Measurements from ENCODE around the gene CAMSAP2. TPM values are rescaled to one million over a fixed set of nuclear protein-coding genes. Genes with fewer than 3 reads are reported as not detected.

CAMSAP2 gene
- polyA plus RNA-seq, 3 donors from 2014 or later: 0.21 TPM; not detected in 2

DNA sequence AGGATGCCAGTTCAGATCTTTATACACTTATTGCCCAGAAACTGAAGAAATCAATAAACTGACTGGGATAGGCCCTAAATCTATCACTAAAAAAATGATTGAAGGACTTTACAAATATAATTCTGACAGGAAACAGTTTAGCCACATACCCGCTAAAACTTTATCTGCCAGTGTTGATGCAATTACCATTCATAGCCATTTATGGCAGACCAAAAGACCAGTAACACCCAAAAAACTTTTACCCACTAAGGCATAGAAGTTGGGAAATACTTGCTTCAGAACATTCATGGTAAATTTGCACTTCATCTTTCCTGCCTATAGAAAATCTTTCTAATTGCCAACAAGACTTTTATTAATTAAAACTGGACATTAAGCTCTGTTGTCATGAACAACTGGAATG is 119.1 kb downstream of the CAMSAP2 start:
- Mint-ChIP-seq H3K4me1 (peaks cover 26 to 35% of the 10 kb centered on the region in 2 donors), H3K9me3 (no peaks in the 10 kb centered on the region), H3K36me3 (no peaks in the 10 kb centered on the region), H3K4me3 (peak overlapping the region in 3 of 5 donors; percentile 44 to 55 (median 48)), H3K27ac (no peak overlapping the region), H3K27me3 (ENCODE audit: low read depth in 3 of 3) (peaks cover 1 to 5% (median 1%) of the 10 kb centered on the region in 3 donors)
- peak in 1 of 3 donors; percentile 9 for DNase-seq

GRCh38 chr1:200861937-200862647 is 123.4 kb downstream of the CAMSAP2 start:
- peak in 1 of 3 donors; percentile 38 for DNase-seq
- no peaks in the 10 kb centered on the region for H3K9me3 Mint-ChIP-seq
- no peaks in the 10 kb centered on the region for H3K36me3 Mint-ChIP-seq
- H3K27me3 Mint-ChIP-seq (ENCODE audit: low read depth in 3 of 3): peaks cover under 1 to 5% (median 1%) of the 10 kb centered on the region in 3 donors
- peak overlapping the region; percentile 16 to 83 (median 36) for H3K4me3 Mint-ChIP-seq
- H3K27ac Mint-ChIP-seq: peak overlapping the region; percentile 44 to 88 (median 82)
- peaks cover 40 to 46% of the 10 kb centered on the region in 2 donors for H3K4me1 Mint-ChIP-seq

DNA sequence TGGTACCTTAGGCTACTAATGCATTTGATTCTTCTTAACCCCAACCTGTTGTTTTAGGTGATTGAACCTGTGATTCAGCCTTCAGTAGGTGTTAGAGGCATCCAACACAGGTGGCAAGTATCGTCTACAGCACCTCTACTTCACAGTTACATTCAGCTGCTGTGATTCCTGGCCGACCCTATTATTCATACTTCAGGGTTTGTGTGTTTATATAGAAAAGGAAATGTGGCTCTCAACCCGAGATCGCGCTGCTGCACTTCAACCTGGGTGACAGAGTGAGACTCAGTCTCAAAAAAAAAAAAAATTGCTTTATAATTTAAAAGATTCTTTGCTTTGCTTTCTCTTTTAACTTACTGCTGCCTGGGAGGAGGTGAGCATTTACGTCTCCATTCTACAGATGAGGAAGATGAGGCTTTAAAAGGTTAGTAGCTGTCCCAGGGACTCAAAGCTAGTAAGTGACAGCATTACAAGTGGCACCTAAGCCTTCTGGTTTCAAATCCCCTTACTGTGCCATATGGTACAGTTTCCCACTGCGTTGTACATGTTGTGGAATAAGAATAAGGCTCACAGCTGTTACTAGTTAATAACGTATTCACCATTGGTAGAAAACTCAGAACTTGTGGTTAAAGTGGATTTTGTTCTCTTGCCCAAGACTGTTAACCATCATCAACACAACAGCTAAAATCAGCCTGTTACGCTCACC is 124.2 kb downstream of the CAMSAP2 start:
- DNase-seq: peak; percentile 34 to 64 (median 36)
- peaks cover 34 to 44% of the 10 kb centered on the region in 2 donors for H3K4me1 Mint-ChIP-seq
- H3K36me3 Mint-ChIP-seq: no peaks in the 10 kb centered on the region
- H3K27me3 Mint-ChIP-seq (ENCODE audit: low read depth in 3 of 3): peaks cover 1 to 5% (median 4%) of the 10 kb centered on the region in 3 donors
- H3K9me3 Mint-ChIP-seq: no peaks in the 10 kb centered on the region
- peak overlapping the region; percentile 44 to 86 (median 74) for H3K27ac Mint-ChIP-seq
- H3K4me3 Mint-ChIP-seq: peak overlapping the region; percentile 36 to 83 (median 52)

DNA sequence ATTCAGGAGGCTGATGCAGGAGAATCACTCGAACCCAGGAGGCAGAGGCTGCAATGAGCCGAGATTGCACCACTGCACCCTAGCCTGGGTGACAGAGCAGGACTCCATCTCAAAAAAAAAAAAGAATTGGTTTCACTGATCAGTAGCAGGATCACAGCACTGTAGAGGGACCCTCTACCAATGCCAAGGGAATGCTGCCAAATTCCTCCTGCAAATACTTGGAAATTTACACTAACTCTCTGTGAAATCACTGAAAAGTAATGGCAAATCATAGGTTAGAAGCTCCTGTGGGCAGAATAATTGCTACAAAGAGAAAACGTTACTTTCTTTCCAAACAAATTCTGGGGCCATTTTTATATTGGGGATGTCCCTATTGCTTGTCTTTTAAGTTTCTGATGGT is 127.4 kb downstream of the CAMSAP2 start:
- Mint-ChIP-seq H3K27me3 (ENCODE audit: low read depth in 3 of 3) (peaks cover 4 to 5% (median 4%) of the 10 kb centered on the region in 3 donors), H3K9me3 (no peaks in the 10 kb centered on the region), H3K4me3 (peak overlapping the region in 1 of 5 donors; percentile 14), H3K27ac (peak overlapping the region in 1 of 6 donors; percentile 7), H3K36me3 (no peaks in the 10 kb centered on the region), H3K4me1 (peaks cover 45 to 52% of the 10 kb centered on the region in 2 donors)
- no peak for DNase-seq

DNA sequence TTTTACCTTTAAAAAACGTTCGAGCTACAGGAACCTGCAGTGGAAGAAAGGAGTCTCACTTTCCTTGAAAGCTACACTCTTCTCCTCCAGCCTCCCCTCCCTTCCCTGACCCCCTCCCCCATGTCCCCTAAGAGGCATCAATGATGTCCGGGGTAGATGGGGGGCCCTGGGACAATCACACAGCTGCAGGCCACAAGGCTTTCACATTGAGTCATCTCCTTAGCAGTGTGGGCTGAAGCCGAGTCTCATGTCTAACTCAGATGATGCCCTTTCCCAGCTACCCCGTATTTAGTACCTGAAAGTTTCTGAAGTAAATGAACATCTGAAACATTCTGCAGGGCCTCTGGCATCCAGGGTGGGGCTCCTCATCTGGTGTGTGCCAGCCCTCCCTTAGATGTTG is 127.8 kb downstream of the CAMSAP2 start:
- H3K4me3 Mint-ChIP-seq: peak overlapping the region in 1 of 5 donors; percentile 14
- no peaks in the 10 kb centered on the region for H3K9me3 Mint-ChIP-seq
- DNase-seq: peak in 1 of 3 donors; percentile 27
- H3K27ac Mint-ChIP-seq: peak overlapping the region in 2 of 6 donors; percentile 7 to 74
- H3K27me3 Mint-ChIP-seq (ENCODE audit: low read depth in 3 of 3): peaks cover 4 to 5% (median 4%) of the 10 kb centered on the region in 3 donors
- no peaks in the 10 kb centered on the region for H3K36me3 Mint-ChIP-seq
- H3K4me1 Mint-ChIP-seq: peaks cover 49 to 56% of the 10 kb centered on the region in 2 donors

- DNase-seq: peak in 1 of 3 donors; percentile 18
- Mint-ChIP-seq H3K27me3 (ENCODE audit: low read depth in 3 of 3) (peaks cover 4 to 6% (median 5%) of the 10 kb centered on the region in 3 donors), H3K9me3 (no peaks in the 10 kb centered on the region), H3K4me3 (peak overlapping the region in 1 of 5 donors; percentile 72), H3K36me3 (no peaks in the 10 kb centered on the region), H3K27ac (peak overlapping the region in 3 of 6 donors; percentile 46 to 83 (median 58)), H3K4me1 (peaks cover 50 to 57% of the 10 kb centered on the region in 2 donors)
Observed at GRCh38 chr1:200867018-200867811, 128.5 kb downstream of the CAMSAP2 start.

- Mint-ChIP-seq H3K27ac (peak overlapping the region; percentile 68 to 97 (median 79)), H3K9me3 (no peaks in the 10 kb centered on the region), H3K4me3 (peak overlapping the region; percentile 43 to 89 (median 78)), H3K36me3 (peaks cover 0 to 2% (median 2%) of the 10 kb centered on the region in 3 donors), H3K4me1 (peaks cover 43 to 53% of the 10 kb centered on the region in 2 donors), H3K27me3 (ENCODE audit: low read depth in 3 of 3) (peaks cover 4 to 8% (median 4%) of the 10 kb centered on the region in 3 donors)
- no peak for DNase-seq
Observed at GRCh38 chr1:200869376-200869752, 130.7 kb downstream of the CAMSAP2 start.

GRCh38 chr1:200869753-200870391 is 131.2 kb downstream of the CAMSAP2 start:
- Mint-ChIP-seq H3K27me3 (ENCODE audit: low read depth in 3 of 3) (peaks cover 4 to 13% (median 6%) of the 10 kb centered on the region in 3 donors), H3K4me3 (peak overlapping the region; percentile 43 to 89 (median 78)), H3K4me1 (peaks cover 47 to 58% of the 10 kb centered on the region in 2 donors), H3K9me3 (no peaks in the 10 kb centered on the region), H3K36me3 (peaks cover 0 to 7% (median 7%) of the 10 kb centered on the region in 3 donors), H3K27ac (peak overlapping the region; percentile 68 to 97 (median 79))
- peak in 1 of 3 donors; percentile 54 for DNase-seq

GRCh38 chr1:200872446-200873115 is 133.9 kb downstream of the CAMSAP2 start, which contains the start of gene GPR25:
GPR25 (plus strand) TSS chr1:200872981; CDS start chr1:200873038, 57 bp downstream.
- peaks cover 62 to 71% of the 10 kb centered on the region in 2 donors for H3K4me1 Mint-ChIP-seq
- H3K27me3 Mint-ChIP-seq (ENCODE audit: low read depth in 3 of 3): peaks cover 0 to 13% (median 6%) of the 10 kb centered on the region in 3 donors
- peak within 1 kb of the TSS; percentile 51 to 93 (median 76) for H3K27ac Mint-ChIP-seq
- DNase-seq: peak in 1 of 3 donors; percentile 24
- peak within 1 kb of the TSS; percentile 67 to 89 (median 75) for H3K4me3 Mint-ChIP-seq
- peaks cover 4 to 7% (median 7%) of the 10 kb centered on the region in 3 donors for H3K36me3 Mint-ChIP-seq
- no peaks in the 10 kb centered on the region for H3K9me3 Mint-ChIP-seq

GRCh38 chr1:200873116-200873670 is 134.5 kb downstream of the CAMSAP2 start:
- no peaks in the 10 kb centered on the region for H3K9me3 Mint-ChIP-seq
- H3K27me3 Mint-ChIP-seq (ENCODE audit: low read depth in 3 of 3): peaks cover 0 to 13% (median 7%) of the 10 kb centered on the region in 3 donors
- peak in 1 of 3 donors; percentile 19 for DNase-seq
- peak overlapping the region; percentile 67 to 86 (median 74) for H3K4me3 Mint-ChIP-seq
- H3K27ac Mint-ChIP-seq: peak overlapping the region in 3 of 6 donors; percentile 59 to 84 (median 75)
- peaks cover 4 to 7% (median 7%) of the 10 kb centered on the region in 3 donors for H3K36me3 Mint-ChIP-seq
- H3K4me1 Mint-ChIP-seq: peaks cover 66 to 71% of the 10 kb centered on the region in 2 donors

DNA sequence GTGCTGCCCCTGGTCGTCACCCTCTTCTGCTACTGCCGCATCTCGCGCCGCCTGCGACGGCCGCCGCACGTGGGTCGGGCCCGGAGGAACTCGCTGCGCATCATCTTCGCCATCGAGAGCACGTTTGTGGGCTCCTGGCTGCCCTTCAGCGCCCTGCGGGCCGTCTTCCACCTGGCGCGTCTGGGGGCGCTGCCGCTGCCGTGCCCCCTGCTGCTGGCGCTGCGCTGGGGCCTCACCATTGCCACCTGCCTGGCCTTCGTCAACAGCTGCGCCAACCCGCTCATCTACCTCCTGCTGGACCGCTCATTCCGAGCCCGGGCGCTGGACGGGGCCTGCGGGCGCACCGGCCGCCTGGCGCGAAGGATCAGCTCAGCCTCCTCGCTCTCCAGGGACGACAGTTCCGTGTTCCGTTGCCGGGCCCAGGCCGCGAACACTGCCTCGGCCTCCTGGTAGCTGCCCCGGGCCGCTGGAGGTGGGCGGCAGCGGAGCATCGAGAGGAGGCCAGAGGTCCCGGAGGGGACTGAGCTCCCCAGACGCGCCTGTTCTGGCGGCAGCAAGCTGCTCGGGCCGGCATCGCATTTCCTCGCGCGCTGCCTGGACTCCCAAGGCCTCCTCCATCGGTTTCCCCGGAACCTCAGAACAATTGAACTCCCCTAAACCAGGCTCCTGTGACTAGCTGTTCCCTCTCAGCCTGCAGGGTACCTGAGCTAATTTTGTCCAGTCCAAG is 135.1 kb downstream of the CAMSAP2 start:
- Mint-ChIP-seq H3K27ac (peak overlapping the region; percentile 16 to 84 (median 68)), H3K4me1 (peaks cover 70 to 76% of the 10 kb centered on the region in 2 donors), H3K4me3 (peak overlapping the region; percentile 67 to 86 (median 74)), H3K9me3 (no peaks in the 10 kb centered on the region), H3K36me3 (peaks cover 7 to 9% (median 7%) of the 10 kb centered on the region in 3 donors), H3K27me3 (ENCODE audit: low read depth in 3 of 3) (peaks cover 2 to 13% (median 9%) of the 10 kb centered on the region in 3 donors)
- peak in 2 of 3 donors; percentile 28 for DNase-seq

Data from immature natural killer cell (primary cell).